BLaER1 treated with 17β-estradiol and CSF1 and Interleukin-3, amounts not matched to agents 10 nM and 100 nM (cell line): ENCODE measurements around the gene RUNX1.

ENCODE experiments used
- H3K27ac ChIP-seq, 11 experiments: shearing (Covaris generic); formaldehyde crosslinking; 2 replicates each; pipeline ENCODE4 v1.8.1; 2022
- H3K27me3 ChIP-seq, 11 experiments: shearing (Covaris generic); formaldehyde crosslinking; 2 replicates each; pipeline ENCODE4 v1.8.1; 2022
- H3K36me3 ChIP-seq, 11 experiments: shearing (Covaris generic); formaldehyde crosslinking; 2 replicates each; pipeline ENCODE4 v1.8.1; 2022
- H3K4me1 ChIP-seq, 10 experiments: shearing (Covaris generic); formaldehyde crosslinking; 2 replicates each; pipeline ENCODE4 v1.8.1; 2022
- H3K4me2 ChIP-seq, 11 experiments: shearing (Covaris generic); formaldehyde crosslinking; 2 replicates each; pipeline ENCODE4 v1.8.1; 2022
- H3K4me3 ChIP-seq, 10 experiments: shearing (Covaris generic); formaldehyde crosslinking; 2 replicates each; pipeline ENCODE4 v1.8.1; 2022
- H3K9ac ChIP-seq, 11 experiments: shearing (Covaris generic); formaldehyde crosslinking; 2 replicates each; pipeline ENCODE4 v1.8.1; 2022
- H3K9me3 ChIP-seq, 11 experiments: shearing (Covaris generic); formaldehyde crosslinking; replicated peaks in 1 of 11; 2 replicates each; pipeline ENCODE4 v1.8.1; 2022
- H4K20me1 ChIP-seq, 11 experiments: shearing (Covaris generic); formaldehyde crosslinking; 2 replicates each; pipeline ENCODE4 v1.8.1; 2022
- Cebpa-rat ChIP-seq, 11 experiments: shearing (Covaris generic); IDR thresholded peaks; 2 replicates each; pipeline ENCODE4 v1.8.1; 2022

RUNX1 gene

DNA sequence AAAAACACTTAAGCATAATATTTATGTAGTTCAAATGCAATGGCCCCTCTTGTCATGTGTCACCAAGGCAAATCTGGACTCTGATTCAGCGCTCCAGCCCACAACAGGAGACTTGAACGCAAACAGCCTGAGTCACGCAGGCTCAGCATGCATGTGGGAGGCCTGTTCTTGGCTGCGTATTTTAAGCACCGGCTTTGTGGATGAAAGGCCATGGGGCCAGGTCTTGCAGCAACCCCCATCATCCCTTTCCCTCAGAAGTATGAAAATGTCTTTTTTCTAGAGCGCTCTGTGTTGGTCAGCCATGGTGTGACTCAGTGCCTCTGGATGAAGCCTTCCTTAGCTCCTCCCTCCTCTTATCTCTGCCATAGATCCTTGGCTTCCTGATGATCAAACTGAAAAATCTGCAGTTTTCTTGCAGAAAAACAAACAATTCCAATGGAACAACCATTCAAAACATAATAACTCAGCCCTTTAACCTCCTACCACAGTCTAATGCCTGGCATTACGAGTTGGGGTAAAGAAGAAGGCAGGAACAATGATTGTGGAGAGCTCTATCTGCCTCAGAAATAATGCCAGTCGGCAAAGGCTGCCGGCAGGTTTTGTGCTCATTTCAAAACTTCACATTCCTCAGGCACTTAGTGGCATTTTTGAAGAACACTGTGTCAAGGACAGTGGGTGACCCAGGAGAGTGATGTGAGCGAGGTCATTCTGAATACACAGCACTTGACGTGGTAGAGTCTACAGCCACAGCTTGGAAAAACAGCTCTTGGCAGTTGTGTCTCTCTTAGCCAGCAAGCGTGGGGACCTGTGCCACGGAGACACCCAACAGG is 212.8 kb downstream of the RUNX1 start:
- Histone ChIP-seq H4K20me1 (peaks cover 89 to 100% (median 100%) of the 10 kb centered on the region in 11 experiments), H3K4me3 (no peak overlapping the region)

DNA sequence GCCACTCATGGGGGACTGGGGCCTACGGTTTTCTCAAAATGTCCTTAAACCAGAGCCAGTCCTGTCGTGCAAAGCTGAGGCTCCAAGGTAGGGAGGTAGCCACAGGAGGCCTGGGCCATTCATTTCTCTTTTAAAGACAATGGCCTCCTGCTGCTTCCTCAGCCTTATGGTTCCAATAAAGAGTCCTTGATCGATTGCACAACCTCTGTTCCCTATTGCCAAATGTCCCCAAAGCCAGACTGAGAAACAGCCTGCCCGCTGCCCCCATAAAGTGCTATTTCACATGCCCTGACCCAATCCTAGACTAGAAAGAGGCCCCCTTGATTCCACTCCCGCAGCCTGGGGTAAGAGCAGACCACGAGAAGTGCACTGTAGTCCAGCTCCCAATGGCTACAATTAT is 213.6 kb downstream of the RUNX1 start:
- Histone ChIP-seq H3K4me1 (peaks cover 32 to 96% (median 64%) of the 10 kb centered on the region in 10 experiments), H3K27me3 (no peaks in the 10 kb centered on the region), H3K4me3 (no peak overlapping the region), H3K36me3 (peaks cover 99 to 100% (median 100%) of the 10 kb centered on the region in 11 experiments), H3K4me2 (peak overlapping the region; percentile 6 to 62 (median 47)), H3K9ac (peak overlapping the region in 4 of 11 experiments; percentile 20 to 36 (median 30); a peak in 5 of 22 replicates), H3K9me3 (no peaks in the 10 kb centered on the region), H3K27ac (peak overlapping the region in 10 of 11 experiments; percentile 6 to 69 (median 52); a peak in 17 of 22 replicates), H4K20me1 (peaks cover 88 to 100% (median 100%) of the 10 kb centered on the region in 11 experiments)
- peak in 10 of 11 experiments; percentile 53 to 90 (median 70); a peak in 17 of 22 replicates for TF ChIP-seq Cebpa-rat (IDR thresholded peaks at IDR 0.05)

More for the DNA sequence above, 212.8 kb downstream of the RUNX1 start:
- peak overlapping the region in 8 of 11 experiments; percentile 5 to 69 (median 30); a peak in 12 of 22 replicates for H3K27ac ChIP-seq
- H3K9ac ChIP-seq: no peak overlapping the region; a peak in 1 of 22 replicates
- no peaks in the 10 kb centered on the region for H3K27me3 ChIP-seq
- no peak for TF ChIP-seq Cebpa-rat (IDR thresholded peaks at IDR 0.05)
- H3K4me2 ChIP-seq: peak overlapping the region; percentile 6 to 62 (median 47)
- peaks cover 32 to 96% (median 68%) of the 10 kb centered on the region in 10 experiments for H3K4me1 ChIP-seq
- H3K9me3 ChIP-seq: no peaks in the 10 kb centered on the region
- H3K36me3 ChIP-seq: peaks cover 99 to 100% (median 100%) of the 10 kb centered on the region in 11 experiments

DNA sequence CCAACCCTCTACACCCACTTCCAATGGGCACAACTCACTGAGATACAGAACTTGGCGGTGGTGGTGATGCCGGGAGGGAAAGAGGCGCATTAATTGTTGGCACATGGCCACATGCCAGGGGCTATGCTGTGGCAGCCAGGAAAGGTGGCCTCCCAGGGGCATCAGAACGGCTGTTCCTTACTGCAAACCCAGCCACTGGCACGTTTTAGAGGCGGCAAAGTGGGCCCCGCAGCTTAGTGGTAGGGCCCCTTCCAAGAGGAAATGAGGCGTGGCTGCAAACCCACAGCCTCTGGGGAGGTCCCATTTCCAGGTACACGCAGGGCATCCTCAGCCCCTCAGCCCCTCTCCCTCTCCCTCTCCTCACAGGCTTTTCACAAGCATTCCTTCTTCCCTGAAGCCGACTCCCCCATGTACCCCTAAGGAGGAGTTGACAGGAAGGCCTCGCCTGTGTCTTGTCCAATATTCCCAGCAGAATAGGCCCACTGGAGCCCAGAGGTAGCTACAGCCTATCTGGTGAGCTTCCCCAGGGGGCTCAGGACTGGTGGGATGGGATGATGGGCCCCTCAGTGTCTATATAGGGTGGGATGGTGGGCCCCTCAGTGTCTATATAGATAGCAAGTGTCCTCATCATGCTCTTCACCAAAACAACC is 214.1 kb downstream of the RUNX1 start:
- no peaks in the 10 kb centered on the region for H3K27me3 ChIP-seq
- H3K4me3 ChIP-seq: no peak overlapping the region
- no peak for TF ChIP-seq Cebpa-rat (IDR thresholded peaks at IDR 0.05)
- peak overlapping the region; percentile 6 to 62 (median 47); a peak in 21 of 22 replicates for H3K4me2 ChIP-seq
- peaks cover 99 to 100% (median 100%) of the 10 kb centered on the region in 11 experiments for H3K36me3 ChIP-seq
- H3K4me1 ChIP-seq: peaks cover 32 to 96% (median 59%) of the 10 kb centered on the region in 10 experiments
- H4K20me1 ChIP-seq: peaks cover 87 to 100% (median 100%) of the 10 kb centered on the region in 11 experiments
- H3K9ac ChIP-seq: peak overlapping the region in 6 of 11 experiments; percentile 3 to 36 (median 25); a peak in 9 of 22 replicates
- no peaks in the 10 kb centered on the region for H3K9me3 ChIP-seq
- peak overlapping the region in 10 of 11 experiments; percentile 6 to 69 (median 52); a peak in 16 of 22 replicates for H3K27ac ChIP-seq

DNA sequence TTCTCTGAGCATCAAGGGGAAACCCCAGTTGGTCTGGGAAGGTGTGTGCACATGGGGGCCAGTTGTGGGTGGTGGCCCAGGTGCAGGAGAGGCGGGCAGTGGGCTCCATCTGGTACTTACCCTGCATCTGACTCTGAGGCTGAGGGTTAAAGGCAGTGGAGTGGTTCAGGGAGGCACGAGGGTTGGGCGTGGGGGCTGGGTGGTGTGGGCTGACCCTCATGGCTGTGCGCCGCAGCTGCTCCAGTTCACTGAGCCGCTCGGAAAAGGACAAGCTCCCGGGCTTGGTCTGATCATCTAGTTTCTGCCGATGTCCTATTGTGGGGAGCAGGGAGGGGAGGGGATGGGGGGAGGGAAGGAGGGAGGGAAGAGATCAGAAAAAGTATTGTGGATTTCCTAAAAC is 214.8 kb downstream of the RUNX1 start:
- Histone ChIP-seq H3K27me3 (no peaks in the 10 kb centered on the region), H3K9ac (no peak overlapping the region), H3K4me1 (peaks cover 32 to 96% (median 53%) of the 10 kb centered on the region in 10 experiments), H3K27ac (peak overlapping the region in 5 of 11 experiments; percentile 6 to 69 (median 60); a peak in 4 of 22 replicates), H3K4me2 (0 out of 22 replicates have a peak overlapping the region, but pooled peaks of 1 of the 11 experiments have one; percentile 36), H3K9me3 (no peaks in the 10 kb centered on the region), H3K36me3 (peaks cover 99 to 100% (median 100%) of the 10 kb centered on the region in 11 experiments), H3K4me3 (no peak overlapping the region), H4K20me1 (peaks cover 81 to 100% (median 100%) of the 10 kb centered on the region in 11 experiments)
- no peak for TF ChIP-seq Cebpa-rat (IDR thresholded peaks at IDR 0.05)

DNA sequence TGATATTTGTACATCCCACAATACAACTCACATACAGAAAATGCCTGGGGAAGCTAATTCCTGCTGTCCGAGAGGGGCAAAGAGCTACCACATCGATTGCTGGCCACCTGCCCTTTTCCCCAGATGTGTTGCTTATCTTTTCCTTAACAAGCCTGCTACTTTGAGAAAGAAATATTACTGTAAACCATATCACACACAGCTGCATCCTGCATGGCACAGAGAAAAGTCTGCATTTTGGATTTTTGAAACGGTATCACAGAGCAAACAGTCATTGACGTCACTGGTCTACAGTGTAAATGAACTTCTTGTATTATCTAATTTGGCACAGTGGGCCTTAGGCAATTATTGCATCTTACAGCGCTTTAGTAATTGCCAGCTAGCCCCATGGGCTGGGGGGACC is 215.6 kb downstream of the RUNX1 start:
- Histone ChIP-seq H3K4me3 (no peak overlapping the region), H3K27me3 (no peaks in the 10 kb centered on the region), H3K9ac (no peak overlapping the region), H3K27ac (no peak overlapping the region), H3K4me1 (peaks cover 32 to 96% (median 47%) of the 10 kb centered on the region in 10 experiments), H3K36me3 (peaks cover 100% of the 10 kb centered on the region in 11 experiments), H3K4me2 (no peak overlapping the region; a peak in 1 of 22 replicates), H4K20me1 (peaks cover 72 to 100% (median 100%) of the 10 kb centered on the region in 11 experiments), H3K9me3 (no peaks in the 10 kb centered on the region)
- TF ChIP-seq Cebpa-rat (IDR thresholded peaks at IDR 0.05): no peak

DNA sequence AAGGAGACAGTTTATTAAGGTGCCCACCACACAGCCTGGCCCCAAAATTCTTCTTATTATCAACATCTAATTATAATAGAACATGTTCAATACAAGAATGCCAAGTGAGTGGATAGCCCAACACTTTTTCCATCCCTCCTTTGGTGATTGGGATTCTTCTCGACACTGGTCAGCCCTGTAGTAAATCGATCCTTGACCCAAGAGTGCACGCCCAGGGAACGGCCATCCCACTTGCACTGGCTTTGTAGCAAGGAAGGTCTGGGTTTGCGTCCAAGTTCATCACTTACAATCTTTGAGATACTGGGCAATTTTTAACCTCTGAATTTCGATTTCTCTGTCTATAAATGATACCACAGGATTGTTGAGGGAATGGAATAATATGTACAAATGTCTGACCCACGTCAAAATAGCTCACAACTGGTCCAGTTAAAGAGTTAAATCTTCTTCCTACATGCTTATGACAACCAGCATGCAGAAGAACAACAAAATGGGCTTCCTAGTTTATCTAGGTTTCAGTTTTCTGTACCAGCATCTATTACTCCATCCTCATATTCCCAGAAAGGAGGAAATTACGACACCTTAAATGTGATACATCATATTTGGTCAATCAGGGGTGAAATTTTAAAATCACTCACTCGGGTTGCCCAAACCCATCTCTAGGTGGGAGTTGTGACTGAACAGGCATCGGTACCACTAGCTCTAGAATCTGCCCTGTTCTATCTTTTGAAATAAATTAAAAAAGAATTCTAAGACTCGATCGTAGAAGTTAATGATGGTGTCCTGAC is 218.5 kb downstream of the RUNX1 start:
- Histone ChIP-seq H3K4me3 (no peak overlapping the region), H3K27ac (peak overlapping the region in 2 of 11 experiments; percentile 2 to 13; a peak in 1 of 22 replicates), H3K9me3 (no peaks in the 10 kb centered on the region), H3K27me3 (no peaks in the 10 kb centered on the region), H3K4me1 (peaks cover 10 to 96% (median 24%) of the 10 kb centered on the region in 10 experiments), H4K20me1 (peaks cover 52 to 100% (median 100%) of the 10 kb centered on the region in 11 experiments), H3K36me3 (peaks cover 99 to 100% (median 100%) of the 10 kb centered on the region in 11 experiments), H3K4me2 (peak overlapping the region in 3 of 11 experiments; percentile 27 to 40 (median 36); a peak in 5 of 22 replicates), H3K9ac (no peak overlapping the region)
- no peak for TF ChIP-seq Cebpa-rat (IDR thresholded peaks at IDR 0.05)

DNA sequence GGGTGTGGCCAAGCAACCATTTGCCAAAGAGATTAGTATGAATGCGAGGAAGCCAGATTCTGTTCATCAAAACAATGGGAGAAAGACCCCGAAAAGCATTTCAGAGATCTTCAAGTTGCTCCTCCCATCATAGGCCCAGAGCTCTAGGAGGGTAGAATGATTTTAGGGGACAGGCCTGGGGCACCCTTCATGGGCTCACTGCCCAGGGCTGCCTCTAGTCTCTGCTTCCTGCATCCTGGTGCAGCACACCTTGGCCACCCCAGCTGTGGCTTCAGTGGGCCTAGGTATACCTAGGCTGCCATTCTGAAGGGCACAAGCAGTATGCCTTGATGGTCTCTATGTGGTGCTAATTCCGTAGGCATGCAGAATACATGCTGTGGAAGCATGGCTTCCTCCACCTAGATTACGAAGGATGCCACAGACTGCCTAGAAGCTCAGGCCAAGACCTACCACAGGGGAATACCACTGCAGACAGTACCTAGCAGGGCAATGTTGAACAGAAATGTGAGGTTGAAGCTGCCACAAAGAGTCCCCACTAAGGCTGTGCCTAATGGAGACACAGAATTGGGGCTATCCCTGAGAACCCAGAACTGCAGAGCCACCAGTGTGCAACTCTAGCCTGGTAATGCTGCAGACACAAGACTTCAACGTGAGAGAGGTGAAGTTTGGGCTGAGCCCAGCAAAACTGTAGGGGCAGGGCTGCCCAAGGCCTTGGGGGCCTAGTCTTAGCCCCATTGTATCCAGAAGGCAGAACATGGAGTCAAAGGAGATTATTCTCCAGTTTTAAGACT is 221.5 kb downstream of the RUNX1 start:
- Histone ChIP-seq H3K27me3 (no peaks in the 10 kb centered on the region), H3K4me1 (peaks cover 0 to 99% (median 18%) of the 10 kb centered on the region in 10 experiments; a peak in 11 of 20 replicates), H3K9me3 (no peaks in the 10 kb centered on the region), H3K9ac (no peak overlapping the region), H3K4me2 (peak overlapping the region in 3 of 11 experiments; percentile 33 to 71 (median 69); a peak in 6 of 22 replicates), H3K4me3 (no peak overlapping the region), H4K20me1 (peaks cover 44 to 100% (median 100%) of the 10 kb centered on the region in 11 experiments), H3K36me3 (peaks cover 98 to 100% (median 100%) of the 10 kb centered on the region in 11 experiments), H3K27ac (peak overlapping the region in 1 of 11 experiments; percentile 27; a peak in 1 of 22 replicates)
- no peak for TF ChIP-seq Cebpa-rat (IDR thresholded peaks at IDR 0.05)
